ENCODE results near the gene MYRFL. TPM values are rescaled to one million over a fixed set of nuclear protein-coding genes. Genes with fewer than 3 reads are reported as not detected.

Gene MYRFL
- total RNA-seq, 3 donors from 2014 or later: 1.3 TPM; not detected in 2

- Histone ChIP-seq H3K27ac (no peak overlapping the region), H3K36me3 (no peaks in the 10 kb centered on the region), H3K4me1 (no peaks in the 10 kb centered on the region), H3K4me3 (no peak overlapping the region), H3K27me3 (no peaks in the 10 kb centered on the region), H3K9me3 (no peaks in the 10 kb centered on the region)
- TF ChIP-seq POLR2AphosphoS5 (IDR thresholded peaks at IDR 0.05) (no peak), CTCF (IDR thresholded peaks at IDR 0.05) (no peak), POLR2A (IDR thresholded peaks at IDR 0.05) (no peak)
- intact Hi-C loops (cut with DNase I; ENCODE audit: low total_unique reads): loop anchor here (5.0 kb wide), 1 partner anchor 292 kb away; no protein-coding TSS in a partner anchor
- DNase-seq (ENCODE audit: low spot score in 2 of 2): no peak
Observed at GRCh38 chr12:69919495-69919894, 94.5 kb downstream of the MYRFL start.

GRCh38 chr12:69921831-69922230 is 96.8 kb downstream of the MYRFL start:
- Histone ChIP-seq H3K36me3 (no peaks in the 10 kb centered on the region), H3K4me1 (no peaks in the 10 kb centered on the region), H3K9me3 (no peaks in the 10 kb centered on the region), H3K4me3 (no peak overlapping the region), H3K27me3 (no peaks in the 10 kb centered on the region), H3K27ac (no peak overlapping the region)
- intact Hi-C loops (cut with DNase I; ENCODE audit: low total_unique reads): no loop called here
- no peak for DNase-seq (ENCODE audit: low spot score in 2 of 2)
- TF ChIP-seq POLR2AphosphoS5 (IDR thresholded peaks at IDR 0.05) (no peak), CTCF (IDR thresholded peaks at IDR 0.05) (no peak), POLR2A (IDR thresholded peaks at IDR 0.05) (no peak)

GRCh38 chr12:69922999-69923398 is 98.0 kb downstream of the MYRFL start:
- Histone ChIP-seq H3K4me3 (no peak overlapping the region), H3K36me3 (no peaks in the 10 kb centered on the region), H3K27me3 (no peaks in the 10 kb centered on the region), H3K27ac (no peak overlapping the region), H3K9me3 (no peaks in the 10 kb centered on the region), H3K4me1 (no peaks in the 10 kb centered on the region)
- intact Hi-C loops (cut with DNase I; ENCODE audit: low total_unique reads): no loop called here
- TF ChIP-seq CTCF (IDR thresholded peaks at IDR 0.05) (no peak), POLR2AphosphoS5 (IDR thresholded peaks at IDR 0.05) (no peak), POLR2A (IDR thresholded peaks at IDR 0.05) (no peak)
- DNase-seq (ENCODE audit: low spot score in 2 of 2): no peak

GRCh38 chr12:69925291-69925690 is 100.3 kb downstream of the MYRFL start:
- no peaks in the 10 kb centered on the region for H3K9me3 ChIP-seq
- no peaks in the 10 kb centered on the region for H3K36me3 ChIP-seq
- DNase-seq (ENCODE audit: low spot score in 2 of 2): no peak
- no peaks in the 10 kb centered on the region for H3K4me1 ChIP-seq
- intact Hi-C loops (cut with DNase I; ENCODE audit: low total_unique reads): no loop called here
- no peak overlapping the region for H3K27ac ChIP-seq
- H3K27me3 ChIP-seq: no peaks in the 10 kb centered on the region
- no peak for TF ChIP-seq POLR2AphosphoS5 (IDR thresholded peaks at IDR 0.05)
- no peak overlapping the region for H3K4me3 ChIP-seq

- no peaks in the 10 kb centered on the region for H3K9me3 ChIP-seq
- intact Hi-C loops (cut with DNase I; ENCODE audit: low total_unique reads): no loop called here
- H3K4me3 ChIP-seq: no peak overlapping the region
- no peak overlapping the region for H3K27ac ChIP-seq
- no peaks in the 10 kb centered on the region for H3K36me3 ChIP-seq
- H3K27me3 ChIP-seq: no peaks in the 10 kb centered on the region
- H3K4me1 ChIP-seq: no peaks in the 10 kb centered on the region
- no peak for DNase-seq (ENCODE audit: low spot score in 2 of 2)
- TF ChIP-seq POLR2AphosphoS5 (IDR thresholded peaks at IDR 0.05): no peak
- TF ChIP-seq CTCF (IDR thresholded peaks at IDR 0.05): no peak
- no peak for TF ChIP-seq POLR2A (IDR thresholded peaks at IDR 0.05)
Observed at GRCh38 chr12:69927164-69927563, 102.1 kb downstream of the MYRFL start.

- DNase-seq (ENCODE audit: low spot score in 2 of 2): no peak
- TF ChIP-seq POLR2AphosphoS5 (IDR thresholded peaks at IDR 0.05) (no peak), CTCF (IDR thresholded peaks at IDR 0.05) (no peak), POLR2A (IDR thresholded peaks at IDR 0.05) (no peak)
Observed at GRCh38 chr12:69929125-69929524, 104.1 kb downstream of the MYRFL start.

More at GRCh38 chr12:69929125-69929524, 104.1 kb downstream of the MYRFL start:
- Histone ChIP-seq H3K4me1 (no peaks in the 10 kb centered on the region), H3K4me3 (no peak overlapping the region), H3K27ac (no peak overlapping the region), H3K27me3 (no peaks in the 10 kb centered on the region), H3K36me3 (no peaks in the 10 kb centered on the region), H3K9me3 (no peaks in the 10 kb centered on the region)
- intact Hi-C loops (cut with DNase I; ENCODE audit: low total_unique reads): no loop called here

Data from breast epithelium (tissue), 4 donors.